Liver (tissue), 9 donors: ENCODE results near the gene DNAJB13. TPM values are rescaled to one million over a fixed set of nuclear protein-coding genes. Genes with fewer than 3 reads are reported as not detected.

Experiments
- DNase-seq: peaks from one replicate; pipeline ENCODE4 v3.0.0-alpha.2; 2017; ENCODE audit warnings: low spot score
- H3K27ac ChIP-seq, 2 donors: one replicate each; pipeline ENCODE4 v1.7.0; 2013; ENCODE audit warnings: inconsistent platforms in 2 of 2, low read length in 2 of 2, control low read depth in 1 of 2, low read depth in 1 of 2, mild to moderate bottlenecking in 1 of 2
- H3K27me3 ChIP-seq, 4 donors: one replicate each; pipeline versions ENCODE4 v1.6.1 to v1.7.0; 2013; ENCODE audit warnings: low read length in 3 of 4, inconsistent platforms in 1 of 4, mild to moderate bottlenecking in 1 of 4, moderate library complexity in 1 of 4; ENCODE audit not compliant: control insufficient read depth in 4 of 4, insufficient read depth in 4 of 4
- H3K36me3 ChIP-seq, 4 donors: one replicate each; pipeline versions ENCODE4 v1.6.1 to v1.7.0; 2013; ENCODE audit warnings: low read length in 3 of 4, mild to moderate bottlenecking in 3 of 4, low read depth in 1 of 4, moderate library complexity in 1 of 4; ENCODE audit not compliant: control insufficient read depth in 4 of 4, insufficient read depth in 3 of 4
- H3K4me1 ChIP-seq, 4 donors: one replicate each; pipeline versions ENCODE4 v1.6.1 to v1.7.0; 2013; ENCODE audit warnings: low read length in 3 of 4, mild to moderate bottlenecking in 3 of 4, moderate library complexity in 1 of 4; ENCODE audit not compliant: control insufficient read depth in 4 of 4, insufficient read depth in 4 of 4
- H3K4me3 ChIP-seq, 3 donors: one replicate each; pipeline versions ENCODE4 v1.6.1 to v1.7.0; 2013; ENCODE audit warnings: low read length in 3 of 3, control low read depth in 1 of 3, low read depth in 1 of 3, mild to moderate bottlenecking in 1 of 3
- H3K9ac ChIP-seq, 2 donors: one replicate each; pipeline ENCODE4 v1.7.0; 2013; ENCODE audit warnings: low read length in 2 of 2, mild to moderate bottlenecking in 2 of 2, moderate library complexity in 2 of 2, control low read depth in 1 of 2, low read depth in 1 of 2
- H3K9me3 ChIP-seq, 4 donors: one replicate each; pipeline versions ENCODE4 v1.6.1 to v1.7.0; 2013; ENCODE audit warnings: low read length in 3 of 4; ENCODE audit not compliant: control insufficient read depth in 4 of 4
- ATF3 ChIP-seq: IDR thresholded peaks from 2 replicates; pipeline ENCODE4 v1.6.1; 2016; ENCODE audit warnings: antibody characterized with exemption
- CTCF ChIP-seq: fragments of 150-350 bp; IDR thresholded peaks from 2 replicates; pipeline ENCODE4 v1.5.1; 2017; ENCODE audit warnings: improper control_type of control experiment, low read depth, low read length; ENCODE audit not compliant: missing input control
- EGR1 ChIP-seq, 2 donors: IDR thresholded peaks; 2 replicates each; pipeline ENCODE4 v1.6.1; 2016 to 2018; ENCODE audit warnings: antibody characterized with exemption in 2 of 2, low read depth in 2 of 2
- FOXA1 ChIP-seq: IDR thresholded peaks from 2 replicates; pipeline ENCODE4 v1.6.1; 2016; ENCODE audit warnings: antibody characterized with exemption
- FOXA2 ChIP-seq: IDR thresholded peaks from 2 replicates; pipeline ENCODE4 v1.6.1; 2016; ENCODE audit warnings: antibody characterized with exemption
- GABPA ChIP-seq, 2 donors: IDR thresholded peaks in 1 of 2; conservative IDR thresholded peaks in 1 of 2; 2 replicates each; pipeline ENCODE4 v1.6.1; 2016; ENCODE audit warnings: antibody characterized with exemption in 2 of 2, mild to moderate bottlenecking in 1 of 2, moderate library complexity in 1 of 2
- HNF4A ChIP-seq, 2 donors: conservative IDR thresholded peaks; 2 replicates each; pipeline ENCODE4 v1.6.1; 2016; ENCODE audit warnings: antibody characterized with exemption in 2 of 2, mild to moderate bottlenecking in 2 of 2
- HNF4G ChIP-seq: IDR thresholded peaks from 2 replicates; pipeline ENCODE4 v1.6.1; 2016; ENCODE audit warnings: antibody characterized with exemption
- MAX ChIP-seq: IDR thresholded peaks from 2 replicates; pipeline ENCODE4 v1.6.1; 2016; ENCODE audit warnings: antibody characterized with exemption
- NR2F2 ChIP-seq: IDR thresholded peaks from 2 replicates; pipeline ENCODE4 v1.6.1; 2016; ENCODE audit warnings: antibody characterized with exemption
- RAD21 ChIP-seq, 2 donors: IDR thresholded peaks; 2 replicates each; pipeline ENCODE4 v1.6.1; 2016; ENCODE audit warnings: antibody characterized with exemption in 2 of 2, mild to moderate bottlenecking in 2 of 2
- SP1 ChIP-seq: IDR thresholded peaks from 2 replicates; pipeline ENCODE4 v1.6.1; 2018; ENCODE audit warnings: antibody characterized with exemption, mild to moderate bottlenecking
- TAF1 ChIP-seq: conservative IDR thresholded peaks from 2 replicates; pipeline ENCODE4 v1.6.1; 2016; ENCODE audit warnings: antibody characterized with exemption, mild to moderate bottlenecking
- YY1 ChIP-seq: IDR thresholded peaks from 2 replicates; pipeline ENCODE4 v1.6.1; 2016; ENCODE audit warnings: antibody characterized with exemption, mild to moderate bottlenecking
- ZBTB33 ChIP-seq: IDR thresholded peaks from 2 replicates; pipeline ENCODE4 v1.6.1; 2016; ENCODE audit warnings: antibody characterized with exemption
- whole genome bisulfite sequencing: extraction: QIAGEN DNeasy Blood & Tissue Kit; methylation state at CpG from one replicate; pipeline ENCODE4 v1.1.7; 2013; 5-methylcytosine and 5-hydroxymethylcytosine counted together
- polyA plus RNA-seq, 2 donors: library from polyadenylated mRNA; stranded (reverse) in 1 of 2; unstranded in 1 of 2; fragments of 200-250 nt in 1 of 2; fragments of >200 nt in 1 of 2; fragmentation: Nextera tagmentation in 1 of 2; extraction: Ambion mirVana in 1 of 2; gene quantifications; one replicate each; pipeline versions ENCODE4 v1.2.1 to v1.2.3, GENCODE V29; 2013 to 2015
- total RNA-seq, 2 donors: library from RNA; depleted of rRNA; stranded (reverse); fragments of >200 nt; gene quantifications; one replicate each; pipeline ENCODE4 v1.2.3, GENCODE V29; 2014
- donor health status: healthy.
- donor health status: healthy.
- donor health status: healthy.
- donor health status: healthy.
- donor health status: healthy.

Gene DNAJB13
- total and polyA plus RNA-seq, 4 donors = 0.08 TPM; not detected in 3

- Histone ChIP-seq H3K27me3 (no peaks in the 10 kb centered on the region), H3K4me3 (no peak overlapping the region), H3K4me1 (peaks cover 4 to 7% (median 5%) of the 10 kb centered on the region in 4 donors), H3K9ac (no peak overlapping the region), H3K9me3 (no peaks in the 10 kb centered on the region), H3K27ac (no peak overlapping the region), H3K36me3 (no peaks in the 10 kb centered on the region)
- 98% methylated on average over 8 of the region's 8 CpGs for WGBS
- DNase-seq = no peak
- TF ChIP-seq FOXA1 = no peak
- no peak for TF ChIP-seq HNF4G
- TF ChIP-seq FOXA2 = no peak
- no peak for TF ChIP-seq NR2F2
- TF ChIP-seq SP1 = no peak
- TF ChIP-seq CTCF = no peak
- no peak for TF ChIP-seq RAD21 (IDR thresholded peaks at IDR 0.05)
- no peak for TF ChIP-seq ATF3
- TF ChIP-seq MAX = no peak
- TF ChIP-seq TAF1 = no peak
- no peak for TF ChIP-seq HNF4A (conservative IDR thresholded peaks at IDR 0.05)
- TF ChIP-seq ZBTB33 = no peak
- no peak for TF ChIP-seq EGR1 (IDR thresholded peaks at IDR 0.05; ENCODE audit: low read depth in 2 of 2)
- TF ChIP-seq GABPA (IDR thresholded peaks at IDR 0.05 in 1 of 2, conservative IDR thresholded peaks at IDR 0.05 in 1 of 2) = no peak
Measured at GRCh38 chr11:74013141-74013540, 62.3 kb downstream of the DNAJB13 start.

- H3K9me3 ChIP-seq = no peaks in the 10 kb centered on the region
- 88% methylated on average over 2 of the region's 2 CpGs for WGBS
- H3K4me1 ChIP-seq = peaks cover 14 to 22% (median 18%) of the 10 kb centered on the region in 4 donors
- H3K4me3 ChIP-seq = no peak overlapping the region
- no peak for DNase-seq
- TF ChIP-seq HNF4G (no peak), MAX (no peak), CTCF (no peak), NR2F2 (no peak), FOXA2 (no peak), TAF1 (no peak), EGR1 (IDR thresholded peaks at IDR 0.05; ENCODE audit: low read depth in 2 of 2) (no peak), YY1 (no peak), ZBTB33 (no peak), FOXA1 (no peak), HNF4A (conservative IDR thresholded peaks at IDR 0.05) (no peak), ATF3 (no peak), RAD21 (IDR thresholded peaks at IDR 0.05) (no peak), GABPA (IDR thresholded peaks at IDR 0.05 in 1 of 2, conservative IDR thresholded peaks at IDR 0.05 in 1 of 2) (no peak)
- H3K9ac ChIP-seq = no peak overlapping the region
- H3K27me3 ChIP-seq = no peaks in the 10 kb centered on the region
- H3K27ac ChIP-seq = no peak overlapping the region
- no peaks in the 10 kb centered on the region for H3K36me3 ChIP-seq
Measured at GRCh38 chr11:74014880-74015279, 64.1 kb downstream of the DNAJB13 start.
